ENCODE measurements around the gene GSAP.
"Not testable (repeated sequence)": the region's sequence is repeated elsewhere in the genome, so short reads cannot be mapped to it uniquely, and the experiment has no call there.

Gene GSAP

DNA sequence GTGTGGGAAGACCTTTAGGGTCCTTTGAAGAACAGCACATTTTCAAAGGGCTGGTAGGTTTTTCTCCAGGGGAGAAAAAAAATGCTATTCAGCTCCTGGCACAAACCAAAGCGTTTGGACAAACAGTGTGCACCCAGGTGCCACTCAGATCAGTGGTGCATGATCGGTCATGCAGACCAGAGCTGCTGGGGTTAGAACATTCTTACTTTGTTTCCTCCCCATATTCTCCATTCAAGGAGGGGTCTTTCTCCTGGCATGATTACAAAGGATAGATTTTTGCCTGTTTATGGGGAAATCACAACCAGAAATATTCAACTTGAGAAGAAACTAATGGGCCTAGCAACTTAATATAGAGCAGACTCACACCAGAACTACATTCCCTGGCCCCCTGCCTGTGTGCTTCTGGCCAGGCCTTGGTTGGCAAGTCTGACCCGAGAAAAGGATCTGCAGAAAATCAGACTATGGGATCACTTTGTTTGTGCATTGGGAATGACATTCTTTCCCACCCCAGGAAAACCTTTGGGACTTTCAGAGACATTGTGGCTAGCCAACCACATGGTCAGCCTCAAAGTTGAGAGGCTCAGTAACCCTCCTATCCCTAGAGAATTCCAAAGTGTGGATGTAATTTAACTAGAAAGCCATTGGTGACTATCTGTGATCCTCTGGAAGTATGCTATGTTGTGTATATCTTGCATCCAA lies 134.2 kb downstream of the GSAP start:
- DNase-seq (ENCODE audit: low spot score) = no peak

DNA sequence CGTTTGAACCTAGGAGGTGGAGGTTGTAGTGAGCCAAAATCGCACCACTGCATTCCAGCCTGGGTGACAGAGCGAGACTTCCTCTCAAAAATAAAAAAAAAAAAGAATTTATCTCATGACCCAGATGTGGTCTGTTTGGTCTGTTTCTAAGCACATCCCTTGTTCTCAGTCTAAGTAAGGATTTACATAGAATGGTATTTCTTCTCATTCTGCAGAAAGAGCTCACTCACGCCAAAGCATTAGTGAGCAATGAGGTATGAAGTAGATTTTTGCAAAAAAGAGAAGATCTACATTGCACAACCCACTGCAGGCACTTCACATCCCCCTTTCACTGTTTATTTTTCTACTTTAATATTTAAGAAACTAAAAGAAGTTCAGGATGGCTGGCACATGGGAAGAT lies 140.0 kb downstream of the GSAP start:
- no peak for DNase-seq (ENCODE audit: low spot score)

DNA sequence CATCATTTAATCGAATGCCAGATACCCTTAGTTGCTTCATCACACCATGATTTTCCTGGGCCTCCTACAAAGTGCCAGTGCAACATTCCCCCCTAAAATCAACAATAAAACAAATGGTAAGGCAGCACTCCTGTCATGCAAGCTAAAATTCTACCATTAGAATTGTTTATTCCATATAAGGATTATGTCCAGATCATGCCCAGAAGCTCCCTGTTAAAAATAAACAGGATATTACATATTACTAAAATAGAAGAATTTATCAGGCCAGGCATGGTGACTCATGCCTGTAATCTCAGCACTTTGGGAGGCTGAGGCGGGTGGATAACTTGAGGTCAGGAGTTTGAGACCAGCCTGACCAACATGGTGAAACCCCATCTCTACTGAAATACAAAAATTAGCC lies 140.5 kb downstream of the GSAP start:
- DNase-seq (ENCODE audit: low spot score) = not testable (repeated sequence)

DNA sequence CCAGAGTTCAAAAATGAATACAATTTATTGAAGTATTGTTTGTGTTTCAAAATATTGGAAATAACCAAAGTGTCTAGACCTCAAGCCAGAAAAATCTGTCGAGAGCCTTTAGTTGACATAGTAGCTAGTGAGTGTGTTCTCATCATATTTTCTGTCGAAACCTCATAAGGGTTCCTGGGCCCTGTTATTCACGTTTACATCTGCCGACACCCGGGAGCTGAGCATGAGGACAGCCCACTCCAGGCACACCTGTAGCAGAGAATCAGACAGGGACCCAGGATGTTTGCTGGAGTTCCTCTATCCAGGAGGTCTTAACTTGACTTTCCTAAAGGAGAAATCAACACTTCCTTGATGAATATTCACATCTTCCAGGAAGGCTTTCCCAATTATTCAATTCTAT lies 144.4 kb downstream of the GSAP start:
- no peak for DNase-seq (ENCODE audit: low spot score)

DNA sequence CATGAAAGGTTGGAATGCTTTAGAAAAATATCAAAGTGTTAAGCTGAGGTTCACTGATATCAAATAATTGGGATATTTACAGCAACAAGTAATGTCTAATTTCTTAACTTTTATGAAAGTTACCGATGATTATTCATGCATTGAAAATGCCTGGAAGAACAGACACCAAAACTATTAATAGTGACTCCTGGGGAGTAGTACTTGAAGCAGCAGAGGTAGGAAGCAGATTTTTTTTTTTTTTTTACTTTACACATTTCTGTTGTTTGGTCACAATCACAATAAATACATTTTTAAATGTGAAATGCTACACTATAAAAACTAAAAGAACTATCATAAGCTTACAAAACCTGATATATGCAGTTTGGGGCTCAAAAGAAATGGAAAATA lies 146.1 kb downstream of the GSAP start:
- no peak for DNase-seq (ENCODE audit: low spot score)

DNA sequence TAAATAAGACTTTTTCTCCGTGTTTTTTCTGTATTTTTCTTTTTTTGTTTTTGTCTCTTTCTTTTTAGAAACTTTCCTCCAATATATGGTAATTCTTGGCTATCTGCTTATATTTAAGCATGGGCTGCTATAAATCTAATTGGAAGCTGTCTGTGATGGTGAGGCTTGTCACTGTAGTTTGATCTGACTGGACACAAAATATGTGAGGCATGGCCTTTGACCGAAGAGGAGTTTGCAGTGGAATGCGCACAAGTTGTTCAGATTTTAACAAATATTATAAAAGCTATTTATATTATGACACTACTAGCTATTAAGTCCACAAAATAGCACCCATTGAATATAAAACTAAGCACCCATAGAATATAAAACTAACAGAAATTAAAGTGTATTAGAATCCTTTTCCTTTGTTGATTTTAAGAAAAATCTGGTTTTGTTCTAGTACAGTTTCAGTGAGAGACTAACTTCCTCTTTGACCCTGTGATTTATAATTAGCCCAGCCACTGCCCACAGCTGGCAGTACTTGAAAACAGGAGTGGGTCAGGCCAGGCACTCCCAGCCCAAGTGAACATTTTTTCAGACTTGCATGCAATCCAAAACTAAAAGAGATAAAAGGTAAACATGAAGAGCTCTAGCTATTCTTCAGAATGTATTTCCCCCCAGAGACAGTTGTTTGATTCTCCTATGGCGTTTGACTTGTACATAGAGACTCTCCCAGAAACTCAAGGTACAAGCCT lies 146.6 kb downstream of the GSAP start:
- DNase-seq (ENCODE audit: low spot score) = no peak

DNA sequence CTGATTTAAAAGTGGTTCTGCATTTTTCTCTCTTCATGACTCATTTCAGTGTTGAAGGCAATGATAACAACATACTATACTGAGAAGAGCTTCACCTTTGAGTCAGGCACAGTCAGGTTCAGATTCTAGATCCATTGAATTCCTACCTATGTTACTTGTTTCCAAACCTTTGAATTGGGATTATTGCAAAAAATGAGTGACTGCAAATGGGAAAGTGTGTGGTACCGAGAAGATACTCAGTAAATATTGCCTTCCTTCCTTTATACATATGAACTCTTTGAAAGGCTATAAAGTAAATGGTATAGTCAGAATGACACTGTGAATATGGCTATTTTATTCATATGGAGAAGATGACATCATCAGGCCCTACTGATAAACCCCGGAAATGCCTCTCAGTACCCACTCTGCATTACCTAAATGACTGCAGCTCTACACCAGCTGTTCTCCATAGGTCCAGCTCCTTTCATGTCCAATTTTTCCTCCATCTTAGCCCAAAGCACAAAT lies 149.8 kb downstream of the GSAP start:
- no peak for DNase-seq (ENCODE audit: low spot score)

DNA sequence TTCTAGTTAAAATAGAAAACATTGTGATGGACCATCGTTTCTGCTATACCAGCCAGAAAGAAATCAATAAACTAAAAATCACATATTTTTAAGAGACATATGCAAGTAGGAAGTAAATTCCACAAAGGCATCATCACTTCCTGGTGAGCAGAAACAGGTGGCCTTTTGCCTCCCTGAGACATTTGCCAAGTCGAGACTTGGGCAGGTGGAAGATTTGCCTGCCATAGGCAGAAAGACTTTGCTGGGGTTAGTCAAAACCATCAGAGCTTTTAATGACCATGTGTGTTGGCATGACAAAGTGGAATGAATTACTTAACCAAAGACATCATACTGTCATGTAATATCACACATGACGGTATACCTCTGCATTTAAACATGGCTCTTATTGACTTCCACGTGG lies 150.5 kb downstream of the GSAP start:
- no peak for DNase-seq (ENCODE audit: low spot score)

DNA sequence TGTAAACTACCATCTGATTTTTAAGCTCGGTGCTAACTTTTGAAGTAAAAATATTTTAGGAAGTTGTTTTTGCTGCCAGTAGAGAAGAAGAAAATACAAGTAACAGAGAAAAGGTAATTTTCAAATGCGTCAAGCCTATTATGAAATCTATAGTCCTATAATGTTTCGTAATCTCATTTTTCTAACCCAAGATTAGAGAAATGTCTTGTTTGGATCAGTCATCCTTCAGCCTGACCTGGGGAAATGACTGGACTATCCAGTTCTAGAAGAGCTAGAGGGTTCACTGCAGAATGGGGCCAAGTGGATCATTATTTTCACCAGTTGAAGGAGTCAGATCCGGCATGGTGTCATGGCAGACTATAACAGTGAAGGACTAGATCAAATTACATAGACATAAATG lies 153.8 kb downstream of the GSAP start:
- no peak for DNase-seq (ENCODE audit: low spot score)
